ENCODE results near the gene TC2N. TPM values are rescaled to one million over a fixed set of nuclear protein-coding genes. Genes with fewer than 3 reads are reported as not detected.
"Not testable (repeated sequence)": the region's sequence is repeated elsewhere in the genome, so short reads cannot be mapped to it uniquely, and the experiment has no call there.

Gene TC2N
- total and polyA plus RNA-seq, 2 donors (not counting 3 experiments of a cell fraction or from before 2014, with no cell fraction given) = 0.40 TPM; not detected in 1

DNA sequence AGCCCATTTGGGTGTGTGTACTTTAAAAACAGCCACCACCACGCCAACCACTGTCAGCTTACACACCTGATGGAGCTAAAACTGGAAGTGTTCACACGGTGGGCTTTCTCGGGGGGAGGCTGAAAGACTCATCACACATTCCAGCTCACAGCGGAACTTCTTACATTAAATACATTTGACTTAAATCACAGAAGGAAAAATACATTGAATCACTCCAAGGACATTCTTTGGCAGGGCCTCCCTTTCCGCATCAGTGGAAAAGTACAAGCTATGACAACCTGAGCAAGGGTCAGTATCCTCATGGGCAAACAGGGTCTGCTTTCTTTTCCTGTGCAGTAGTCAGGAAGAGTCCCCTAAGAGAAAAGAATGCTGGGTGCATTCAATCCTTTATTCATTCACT, 31.0 kb upstream of the TC2N start:
- Histone ChIP-seq H4K20me1 (replicated peaks; ENCODE audit: control insufficient read depth, extremely low read depth, insufficient read depth, low read length) (no peaks in the 10 kb centered on the region), H3K9ac (replicated peaks; ENCODE audit: extremely low read depth, insufficient read depth, low read length) (no peak overlapping the region), H3K4me3 (replicated peaks in 1 of 3; ENCODE audit: insufficient read depth in 1 of 3, low read depth in 1 of 3, low read length in 3 of 3) (no peak overlapping the region), H3K9me1 (replicated peaks; ENCODE audit: control insufficient read depth, extremely low read depth, insufficient read depth, low read length) (no peaks in the 10 kb centered on the region), H3K27ac (ENCODE audit: insufficient read depth, low read depth, low read length) (no peak overlapping the region), H3K27me3 (ENCODE audit: control insufficient read depth in 2 of 2, insufficient read depth in 2 of 2, low read length in 2 of 2) (peaks cover 0 to 5% of the 10 kb centered on the region in 2 experiments), H3K4me1 (ENCODE audit: control insufficient read depth, extremely low read depth, insufficient read depth, low read length) (no peaks in the 10 kb centered on the region), H3K9me3 (replicated peaks; ENCODE audit: control insufficient read depth, insufficient read depth, low read length) (no peaks in the 10 kb centered on the region), H3K4me2 (ENCODE audit: insufficient read depth, low read length) (no peak overlapping the region), H3K79me2 (ENCODE audit: control insufficient read depth, insufficient read depth, low read length) (no peaks in the 10 kb centered on the region), H2AFZ (ENCODE audit: low read depth, low read length) (no peak overlapping the region), H3K36me3 (ENCODE audit: control insufficient read depth in 2 of 2, extremely low read depth in 1 of 2, insufficient read depth in 2 of 2, low read length in 2 of 2) (no peaks in the 10 kb centered on the region)
- no TSS peak for BruUV-seq (replicated peaks)
- ChIA-PET POLR2A (no interaction called here), CTCF (interaction anchor here (2.0 kb wide), 1 partner anchor 13 kb away, joined by 6 read pairs; no protein-coding TSS in a partner anchor)
- TF ChIP-seq GATA2 (IDR thresholded peaks at IDR 0.05; ENCODE audit: insufficient read depth, insufficient read length, low read depth, low read length) (no peak), POLR2AphosphoS5 (IDR thresholded peaks at IDR 0.05; ENCODE audit: insufficient read depth, low read depth, low read length) (no peak), FOS (IDR thresholded peaks at IDR 0.05; ENCODE audit: borderline replicate concordance, insufficient read depth, low read length) (no peak), MYC (IDR thresholded peaks at IDR 0.05; ENCODE audit: low read depth, low read length) (no peak), EZH2 (IDR thresholded peaks at IDR 0.05; ENCODE audit: borderline replicate concordance, low read depth, low read length, severe bottlenecking) (no peak)
- FAIRE-seq = no peak
- intact Hi-C loops (cut with micrococcal nuclease) (no loop called here), dilution Hi-C loops (cut with MboI; ENCODE audit: extremely low pct_ligation_motif_present, low sequenced_read_pairs) (no loop called here)
- DNase-seq (ENCODE audit: low read depth, low spot score) = no peak

GRCh38 chr14:91897716-91898115, 30.4 kb upstream of the TC2N start:
- BruUV-seq (replicated peaks) = not testable (repeated sequence)

More at GRCh38 chr14:91897716-91898115, 30.4 kb upstream of the TC2N start:
- H3K9ac ChIP-seq (replicated peaks; ENCODE audit: extremely low read depth, insufficient read depth, low read length); H2AFZ ChIP-seq (ENCODE audit: low read depth, low read length); H3K79me2 ChIP-seq (ENCODE audit: control insufficient read depth, insufficient read depth, low read length); H4K20me1 ChIP-seq (replicated peaks; ENCODE audit: control insufficient read depth, extremely low read depth, insufficient read depth, low read length); H3K9me1 ChIP-seq (replicated peaks; ENCODE audit: control insufficient read depth, extremely low read depth, insufficient read depth, low read length); FAIRE-seq; H3K4me2 ChIP-seq (ENCODE audit: insufficient read depth, low read length); H3K27ac ChIP-seq (ENCODE audit: insufficient read depth, low read depth, low read length); H3K9me3 ChIP-seq (replicated peaks; ENCODE audit: control insufficient read depth, insufficient read depth, low read length); H3K27me3 ChIP-seq (ENCODE audit: control insufficient read depth in 2 of 2, insufficient read depth in 2 of 2, low read length in 2 of 2); dilution Hi-C loops (cut with MboI; ENCODE audit: extremely low pct_ligation_motif_present, low sequenced_read_pairs); POLR2A ChIA-PET; DNase-seq (ENCODE audit: low read depth, low spot score); H3K4me1 ChIP-seq (ENCODE audit: control insufficient read depth, extremely low read depth, insufficient read depth, low read length); H3K36me3 ChIP-seq (ENCODE audit: control insufficient read depth in 2 of 2, extremely low read depth in 1 of 2, insufficient read depth in 2 of 2, low read length in 2 of 2); H3K4me3 ChIP-seq (replicated peaks in 1 of 3; ENCODE audit: insufficient read depth in 1 of 3, low read depth in 1 of 3, low read length in 3 of 3); intact Hi-C loops (cut with micrococcal nuclease): not testable (repeated sequence)
- CTCF ChIA-PET = interaction anchor here (1.5 to 2.0 kb wide), 2 partner anchors 13 to 248 kb away, joined by 5 to 6 read pairs; no protein-coding TSS in a partner anchor

Measured in endothelial cell of umbilical vein (primary cell).